WTC11 (cell line): ENCODE results near the gene CAMKMT.

ENCODE experiments used
- CREB1 ChIP-seq: sonication (generic); formaldehyde crosslinking; IDR thresholded peaks from 2 replicates; pipeline ENCODE4 v1.8.0; 2023; ENCODE audit warnings: mild to moderate bottlenecking, missing genetic modification reagents
- EMX1 ChIP-seq: fragments of 250-450 bp; sonication (Bioruptor Pico); IDR thresholded peaks from 2 replicates; pipeline ENCODE4 v1.8.0; 2021; ENCODE audit warnings: mild to moderate bottlenecking
- NR3C1 ChIP-seq: sonication (generic); formaldehyde crosslinking; conservative IDR thresholded peaks from 2 replicates; pipeline ENCODE4 v1.8.1; 2023; ENCODE audit warnings: low read depth, mild to moderate bottlenecking, missing genetic modification reagents
- TEAD1 ChIP-seq: sonication (generic); formaldehyde crosslinking; IDR thresholded peaks from 2 replicates; pipeline ENCODE4 v1.8.0; 2022; ENCODE audit warnings: mild to moderate bottlenecking, missing genetic modification reagents
- TF ChIP-seq, protein P1 (sequence below): fragments of 200-600 bp; IDR thresholded peaks from 2 replicates; pipeline ENCODE4 v1.8.0; 2022; ENCODE audit warnings: antibody characterized with exemption

DNA sequence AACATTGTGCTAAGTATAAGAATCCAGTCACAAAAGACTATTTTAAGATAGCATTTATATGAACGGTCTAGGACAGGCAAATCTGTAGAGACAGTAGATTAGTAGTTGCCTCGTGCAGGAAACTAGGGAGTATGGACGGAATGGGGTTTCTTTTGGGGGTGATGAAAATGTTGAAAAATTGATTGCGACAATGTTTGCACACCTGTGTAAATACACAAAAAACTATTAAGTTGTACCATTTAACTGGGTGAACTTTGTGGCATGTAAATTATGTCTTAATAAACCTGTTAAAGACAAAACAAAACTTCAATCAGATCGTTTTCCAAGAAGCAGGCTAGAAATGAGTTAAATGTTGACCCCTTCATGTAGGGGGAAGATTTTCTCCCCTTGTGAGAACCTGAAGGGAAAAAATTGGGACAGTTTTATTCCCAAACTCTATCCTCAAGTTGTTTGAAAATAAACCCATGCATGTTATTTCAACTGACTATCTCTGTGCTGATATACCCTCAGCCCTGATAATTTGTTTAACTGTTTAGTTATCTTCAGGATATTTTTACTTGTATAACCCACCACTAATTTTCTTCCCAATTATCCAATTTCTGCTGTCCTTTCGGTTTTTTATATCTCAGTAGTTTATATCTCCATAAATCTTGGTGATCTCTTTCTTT, 87.2 kb downstream of the CAMKMT start:
- TF ChIP-seq, protein P1, sequence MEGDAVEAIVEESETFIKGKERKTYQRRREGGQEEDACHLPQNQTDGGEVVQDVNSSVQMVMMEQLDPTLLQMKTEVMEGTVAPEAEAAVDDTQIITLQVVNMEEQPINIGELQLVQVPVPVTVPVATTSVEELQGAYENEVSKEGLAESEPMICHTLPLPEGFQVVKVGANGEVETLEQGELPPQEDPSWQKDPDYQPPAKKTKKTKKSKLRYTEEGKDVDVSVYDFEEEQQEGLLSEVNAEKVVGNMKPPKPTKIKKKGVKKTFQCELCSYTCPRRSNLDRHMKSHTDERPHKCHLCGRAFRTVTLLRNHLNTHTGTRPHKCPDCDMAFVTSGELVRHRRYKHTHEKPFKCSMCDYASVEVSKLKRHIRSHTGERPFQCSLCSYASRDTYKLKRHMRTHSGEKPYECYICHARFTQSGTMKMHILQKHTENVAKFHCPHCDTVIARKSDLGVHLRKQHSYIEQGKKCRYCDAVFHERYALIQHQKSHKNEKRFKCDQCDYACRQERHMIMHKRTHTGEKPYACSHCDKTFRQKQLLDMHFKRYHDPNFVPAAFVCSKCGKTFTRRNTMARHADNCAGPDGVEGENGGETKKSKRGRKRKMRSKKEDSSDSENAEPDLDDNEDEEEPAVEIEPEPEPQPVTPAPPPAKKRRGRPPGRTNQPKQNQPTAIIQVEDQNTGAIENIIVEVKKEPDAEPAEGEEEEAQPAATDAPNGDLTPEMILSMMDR = no peak
- no peak for TF ChIP-seq NR3C1
- no peak for TF ChIP-seq EMX1 (CRISPR knock-in tag)
- no peak for TF ChIP-seq TEAD1 (CRISPR knock-in tag)
- TF ChIP-seq CREB1 (CRISPR knock-in tag) = no peak
